ENCODE data around the gene TNFRSF12A. TPM values are rescaled to one million over a fixed set of nuclear protein-coding genes. Genes with fewer than 3 reads are reported as not detected.

TNFRSF12A gene
- total and polyA plus RNA-seq, 2 of the 13 experiments (the other 11 are each of a cell fraction or from before 2014, with no cell fraction given), result 61.9 to 66.0 TPM

GRCh38 chr16:3004319-3004718 lies 15.8 kb upstream of the TNFRSF12A start:
- DNase-seq (ENCODE audit: low spot score) (no peak), FAIRE-seq (no peak), ATAC-seq (no peak)
- ChIA-PET CTCF (ENCODE audit: low intra/inter-chr PET ratio, low total read pairs) (interaction anchor here (0.8 to 1.7 kb wide), 3 partner anchors 17 to 27 kb away, joined by 3 to 11 read pairs (median 4); no protein-coding TSS in a partner anchor), POLR2A (interaction anchor here (1.0 to 14.2 kb wide), 7 partner anchors 18 to 99 kb away, joined by 5 to 750 read pairs (median 6); partner anchors contain the start of genes CLDN6, HCFC1R1, IL32 and KREMEN2)
- no CpG with 5 or more reads among the region's 67 CpGs for WGBS (ENCODE audit: low lambda C conversion rate)
- no peak overlapping the region for H3K9ac ChIP-seq (ENCODE audit: insufficient read depth, low read depth, low read length)
- no peak overlapping the region for H2AFZ ChIP-seq (ENCODE audit: low read length)
- H3K27ac ChIP-seq (ENCODE audit: extremely low read length, insufficient read depth, low read length), result no peak overlapping the region
- no peaks in the 10 kb centered on the region for H3K27me3 ChIP-seq (ENCODE audit: control insufficient read depth in 1 of 2, insufficient read depth in 2 of 2, low read length in 2 of 2)
- in situ Hi-C loops (cut with HindIII; ENCODE audit: extremely low pct_ligation_motif_present, low pct_unique_long_range_greater_than_20kb) (no loop called here), intact Hi-C loops (cut with micrococcal nuclease; ENCODE audit: unreplicated experiment) (loop anchor here (1.0 kb wide), 1 partner anchor 20 kb away; the partner anchor contains the start of gene THOC6)
- peak overlapping the region; percentile 36; the same call in 1 of the 2 replicates for H3K4me2 ChIP-seq (ENCODE audit: low read depth, low read length)
- H4K20me1 ChIP-seq (ENCODE audit: insufficient read depth, low read length), result no peaks in the 10 kb centered on the region
- H3K4me3 ChIP-seq (replicated peaks in 1 of 3; ENCODE audit: insufficient read depth in 1 of 3, low read depth in 2 of 3, low read length in 3 of 3), result peak overlapping the region in 2 of 3 experiments; percentile 27 to 46; a peak in 2 of 6 replicates
- H3K9me3 ChIP-seq (ENCODE audit: low read length), result no peaks in the 10 kb centered on the region
- peaks cover 54% of the 10 kb centered on the region for H3K4me1 ChIP-seq (ENCODE audit: insufficient read depth, low read length)
- H3K79me2 ChIP-seq (ENCODE audit: insufficient read depth, low read length), result no peaks in the 10 kb centered on the region
- BruUV-seq (replicated peaks), result no TSS peak
- TF ChIP-seq ZBTB8A (CRISPR knock-in tag; IDR thresholded peaks at IDR 0.05; ENCODE audit: borderline replicate concordance, low read depth) (no peak), ZNF263 (CRISPR knock-in tag; IDR thresholded peaks at IDR 0.05) (no peak), ZNF24 (IDR thresholded peaks at IDR 0.05) (no peak), GRHL1 (CRISPR knock-in tag; conservative IDR thresholded peaks at IDR 0.05) (no peak), HOXA5 (CRISPR knock-in tag; IDR thresholded peaks at IDR 0.05) (no peak), DNMT3B (CRISPR knock-in tag; conservative IDR thresholded peaks at IDR 0.05) (no peak), ATF7 (IDR thresholded peaks at IDR 0.05) (no peak), ATF7 (CRISPR knock-in tag; IDR thresholded peaks at IDR 0.05) (no peak), ZNF777 (CRISPR knock-in tag; IDR thresholded peaks at IDR 0.05) (0 out of 2 replicates have a peak, but pooled peaks have one; percentile 1), ZHX1 (CRISPR knock-in tag; IDR thresholded peaks at IDR 0.05; ENCODE audit: low read depth) (no peak), ZNF878 (CRISPR knock-in tag; IDR thresholded peaks at IDR 0.05) (no peak), RBFOX2 (IDR thresholded peaks at IDR 0.05; ENCODE audit: low read depth, low read length) (peak; percentile 34; the same call in 1 of the 2 replicates)
- no peaks in the 10 kb centered on the region for H3K36me3 ChIP-seq (replicated peaks in 1 of 2; ENCODE audit: control insufficient read depth in 1 of 2, insufficient read depth in 2 of 2, low read length in 2 of 2)

Data from HepG2 (cell line).